ENCODE measurements around the gene DIP2C.

DNA sequence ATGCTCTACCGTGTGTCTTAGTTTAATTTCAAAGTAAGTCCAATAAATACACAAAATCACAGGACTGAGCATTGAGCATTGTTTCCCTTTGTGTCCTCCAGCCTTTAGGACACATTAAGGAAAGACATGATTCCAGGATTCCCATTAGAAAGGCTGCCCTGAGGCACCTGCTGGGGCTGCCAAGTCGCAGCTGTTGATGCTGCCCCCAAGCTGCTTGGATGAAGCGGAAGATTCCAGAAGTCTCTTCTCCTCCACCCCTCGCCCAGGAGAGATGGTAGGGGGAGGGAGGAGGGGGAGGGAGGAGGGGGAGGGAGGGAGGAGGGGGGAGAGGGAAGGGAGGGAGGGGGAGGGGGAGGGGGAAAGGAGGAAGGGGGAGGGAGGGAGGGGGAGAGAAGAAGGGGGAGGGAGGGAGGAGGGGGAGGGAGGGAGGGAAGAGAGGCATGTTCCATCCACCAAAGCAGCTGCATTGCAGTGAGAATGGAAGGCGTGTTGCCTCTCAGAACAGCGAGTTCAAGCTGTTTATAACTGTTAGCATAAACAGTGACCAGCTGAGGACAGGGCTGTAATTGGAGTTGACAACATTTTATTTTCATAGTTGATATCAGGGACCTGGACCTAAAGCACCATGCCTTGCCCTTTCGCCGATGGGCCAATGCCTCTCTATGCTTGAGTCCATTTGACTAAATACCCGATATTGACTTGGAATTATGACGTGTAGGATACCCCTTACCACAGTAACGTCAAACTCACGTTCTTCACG, 67.3 kb downstream of the DIP2C start:
- TF ChIP-seq NR3C1 (CRISPR knock-in tag; conservative IDR thresholded peaks at IDR 0.05; ENCODE audit: low read depth): no peak
- no peak for TF ChIP-seq CTCF (IDR thresholded peaks at IDR 0.05)
- no peak for TF ChIP-seq AR (CRISPR knock-in tag; IDR thresholded peaks at IDR 0.05)
- no peak for TF ChIP-seq ZNF121 (CRISPR knock-in tag; IDR thresholded peaks at IDR 0.05)
- TF ChIP-seq NFYB (CRISPR knock-in tag; conservative IDR thresholded peaks at IDR 0.05; ENCODE audit: low read depth): no peak
- TF ChIP-seq ZNF263 (CRISPR knock-in tag; IDR thresholded peaks at IDR 0.05; ENCODE audit: low read depth): no peak
- no peak for TF ChIP-seq ATF6 (CRISPR knock-in tag; IDR thresholded peaks at IDR 0.05)
- TF ChIP-seq, protein P1, sequence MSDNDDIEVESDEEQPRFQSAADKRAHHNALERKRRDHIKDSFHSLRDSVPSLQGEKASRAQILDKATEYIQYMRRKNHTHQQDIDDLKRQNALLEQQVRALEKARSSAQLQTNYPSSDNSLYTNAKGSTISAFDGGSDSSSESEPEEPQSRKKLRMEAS (CRISPR knock-in tag; IDR thresholded peaks at IDR 0.05): no peak
- TF ChIP-seq ZBTB21 (CRISPR knock-in tag; IDR thresholded peaks at IDR 0.05; ENCODE audit: borderline replicate concordance): no peak
- no peak for TF ChIP-seq NR1H2 (CRISPR knock-in tag; IDR thresholded peaks at IDR 0.05)
- TF ChIP-seq, protein P2, sequence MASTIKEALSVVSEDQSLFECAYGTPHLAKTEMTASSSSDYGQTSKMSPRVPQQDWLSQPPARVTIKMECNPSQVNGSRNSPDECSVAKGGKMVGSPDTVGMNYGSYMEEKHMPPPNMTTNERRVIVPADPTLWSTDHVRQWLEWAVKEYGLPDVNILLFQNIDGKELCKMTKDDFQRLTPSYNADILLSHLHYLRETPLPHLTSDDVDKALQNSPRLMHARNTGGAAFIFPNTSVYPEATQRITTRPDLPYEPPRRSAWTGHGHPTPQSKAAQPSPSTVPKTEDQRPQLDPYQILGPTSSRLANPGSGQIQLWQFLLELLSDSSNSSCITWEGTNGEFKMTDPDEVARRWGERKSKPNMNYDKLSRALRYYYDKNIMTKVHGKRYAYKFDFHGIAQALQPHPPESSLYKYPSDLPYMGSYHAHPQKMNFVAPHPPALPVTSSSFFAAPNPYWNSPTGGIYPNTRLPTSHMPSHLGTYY (CRISPR knock-in tag; IDR thresholded peaks at IDR 0.05): no peak
- no peak for TF ChIP-seq FOXJ3 (CRISPR knock-in tag; IDR thresholded peaks at IDR 0.05; ENCODE audit: borderline replicate concordance)
- no peak for TF ChIP-seq NR2C2 (CRISPR knock-in tag; IDR thresholded peaks at IDR 0.05)

Measured in WTC11 (cell line).